Kidney (tissue), 14 donors: Measurements from ENCODE around the gene PCLO. TPM values are rescaled to one million over a fixed set of nuclear protein-coding genes. Genes with fewer than 3 reads are reported as not detected.
"Not testable (repeated sequence)": the region's sequence is repeated elsewhere in the genome, so short reads cannot be mapped to it uniquely, and the experiment has no call there.

Source experiments
- DNase-seq, 5 donors: peaks; one replicate each; pipeline ENCODE4 v3.0.0-alpha.2; 2013 to 2020
- FAIRE-seq: peaks from 2 replicates; lab custom pipeline; 2012; peaks lifted over from hg19 to GRCh38; lab: Jason Lieb, UNC
- H3K27ac ChIP-seq, 2 donors: one replicate each; pipeline ENCODE4 v1.7.0; 2013; ENCODE audit warnings: low read depth in 2 of 2, low read length in 2 of 2, inconsistent platforms in 1 of 2
- H3K27me3 ChIP-seq: one replicate; pipeline ENCODE4 v1.7.1; 2013; ENCODE audit warnings: low read length, inconsistent platforms; ENCODE audit not compliant: control insufficient read depth, insufficient read depth
- H3K36me3 ChIP-seq, 3 donors: one replicate each; pipeline versions ENCODE4 v1.7.0 to v1.7.1; 2013; ENCODE audit warnings: low read length in 3 of 3, control low read depth in 1 of 3, inconsistent platforms in 1 of 3; ENCODE audit not compliant: insufficient read depth in 3 of 3, control insufficient read depth in 2 of 3
- H3K4me1 ChIP-seq, 3 donors: one replicate each; pipeline versions ENCODE4 v1.7.0 to v1.7.1; 2013; ENCODE audit warnings: low read length in 3 of 3, inconsistent platforms in 1 of 3, low read depth in 1 of 3; ENCODE audit not compliant: control insufficient read depth in 2 of 3, insufficient read depth in 2 of 3
- H3K4me3 ChIP-seq, 3 donors: one replicate each; pipeline versions ENCODE4 v1.7.0 to v1.8.1; 2013; ENCODE audit warnings: low read length in 3 of 3, control low read depth in 1 of 3, inconsistent platforms in 1 of 3
- H3K9ac ChIP-seq, 3 donors: one replicate each; pipeline versions ENCODE4 v1.7.0 to v1.7.1; 2013; ENCODE audit warnings: low read length in 3 of 3, control low read depth in 1 of 3, inconsistent platforms in 1 of 3
- H3K9me3 ChIP-seq, 3 donors: one replicate each; pipeline versions ENCODE4 v1.7.0 to v1.7.1; 2013; ENCODE audit warnings: low read length in 3 of 3, control low read depth in 1 of 3, inconsistent platforms in 1 of 3; ENCODE audit not compliant: control insufficient read depth in 2 of 3, insufficient read depth in 1 of 3
- intact Hi-C: fragments of 100-400 bp; cut with DNase I; formaldehyde crosslinking; loops from one replicate; pipeline ENCODE4 v1.11.1; 2022
- polyA plus RNA-seq: library from polyadenylated mRNA; stranded (reverse); fragments of 350-450 nt; fragmentation: Illumina TruSeq; extraction: RNeasy Lipid Tissue Mini Kit (QIAGEN cat#74804); gene quantifications from one replicate; pipeline ENCODE4 v1.2.3, GENCODE V29; 2014; ENCODE audit warnings: low read depth, low replicate concordance; ENCODE audit not compliant: insufficient read depth
- total RNA-seq: library from RNA; stranded (reverse); fragmentation: NEBNext Ultra II Directional; extraction: Animal tissue kit (Norgen Biotek cat#: 25700); gene quantifications from one replicate; pipeline ENCODE4 v1.2.1, GENCODE V29; 2021
- TF ChIP-seq, protein P1 (sequence below): IDR thresholded peaks from 3 replicates; pipeline ENCODE4 v1.5.1; 2012; ENCODE audit warnings: mild to moderate bottlenecking, moderate library complexity, borderline replicate concordance; ENCODE audit not compliant: insufficient read depth; ENCODE audit errors: extremely low read depth
- donor health status: control.
- donor health status: control.
- donor health status: control.
- donor health status: control.
- donor health status: control.
- donor health status: DM: yes; HTN: yes; CAD: no.
- donor health status: Normal renal cell carcinoma (clear cell type).

PCLO gene
- total and polyA plus RNA-seq, 2 donors from 2014 or later = 4.0 to 12.0 TPM

DNA sequence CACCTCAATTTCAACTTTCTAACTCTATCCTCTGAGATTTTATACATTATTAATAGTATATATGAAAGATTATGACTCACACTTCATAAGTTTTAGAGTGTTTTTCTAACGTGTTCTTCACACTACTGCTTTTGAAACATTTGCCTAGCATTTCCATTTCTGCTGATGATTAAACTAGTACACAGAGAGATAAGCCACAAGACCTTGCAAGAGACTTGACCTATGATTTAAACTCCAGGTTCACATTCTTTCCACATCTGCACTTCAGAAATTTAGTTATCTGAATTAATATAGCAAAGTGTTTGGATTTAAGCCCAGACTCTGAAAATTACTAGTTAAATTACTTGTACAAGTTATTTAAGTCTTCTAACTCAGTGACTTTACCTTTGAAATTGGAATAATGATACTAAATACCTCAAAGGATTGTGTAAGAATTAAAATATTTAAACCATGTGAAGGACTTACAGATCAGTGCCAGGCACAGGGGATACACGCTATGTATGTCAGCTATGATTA, 66.6 kb downstream of the PCLO start:
- TF ChIP-seq, protein P1, sequence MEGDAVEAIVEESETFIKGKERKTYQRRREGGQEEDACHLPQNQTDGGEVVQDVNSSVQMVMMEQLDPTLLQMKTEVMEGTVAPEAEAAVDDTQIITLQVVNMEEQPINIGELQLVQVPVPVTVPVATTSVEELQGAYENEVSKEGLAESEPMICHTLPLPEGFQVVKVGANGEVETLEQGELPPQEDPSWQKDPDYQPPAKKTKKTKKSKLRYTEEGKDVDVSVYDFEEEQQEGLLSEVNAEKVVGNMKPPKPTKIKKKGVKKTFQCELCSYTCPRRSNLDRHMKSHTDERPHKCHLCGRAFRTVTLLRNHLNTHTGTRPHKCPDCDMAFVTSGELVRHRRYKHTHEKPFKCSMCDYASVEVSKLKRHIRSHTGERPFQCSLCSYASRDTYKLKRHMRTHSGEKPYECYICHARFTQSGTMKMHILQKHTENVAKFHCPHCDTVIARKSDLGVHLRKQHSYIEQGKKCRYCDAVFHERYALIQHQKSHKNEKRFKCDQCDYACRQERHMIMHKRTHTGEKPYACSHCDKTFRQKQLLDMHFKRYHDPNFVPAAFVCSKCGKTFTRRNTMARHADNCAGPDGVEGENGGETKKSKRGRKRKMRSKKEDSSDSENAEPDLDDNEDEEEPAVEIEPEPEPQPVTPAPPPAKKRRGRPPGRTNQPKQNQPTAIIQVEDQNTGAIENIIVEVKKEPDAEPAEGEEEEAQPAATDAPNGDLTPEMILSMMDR = no peak
- Histone ChIP-seq H3K27me3 (no peaks in the 10 kb centered on the region), H3K27ac (no peak overlapping the region), H3K36me3 (no peaks in the 10 kb centered on the region), H3K9me3 (no peaks in the 10 kb centered on the region), H3K4me3 (no peak overlapping the region), H3K4me1 (no peaks in the 10 kb centered on the region), H3K9ac (no peak overlapping the region)
- DNase-seq (no peak), FAIRE-seq (no peak)
- intact Hi-C loops = no loop called here

DNA sequence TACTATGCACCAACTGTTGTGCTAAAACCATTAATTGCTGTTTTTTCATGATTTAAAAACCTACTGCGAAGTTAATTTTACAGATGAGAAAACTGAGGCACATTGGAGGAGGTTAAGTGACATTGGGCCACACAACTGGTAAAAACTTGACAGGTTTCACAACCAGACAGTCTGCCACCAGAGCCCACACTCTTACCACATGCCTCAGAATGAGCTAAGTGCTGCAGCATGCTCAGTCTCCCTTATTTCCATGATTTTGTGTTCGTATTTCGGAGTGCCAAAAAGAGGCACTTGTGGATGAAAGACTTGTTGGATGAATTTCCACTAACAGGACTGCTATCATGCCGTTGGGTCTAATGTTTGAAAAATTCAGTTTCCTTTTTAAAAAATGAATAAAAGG, 77.4 kb downstream of the PCLO start:
- Histone ChIP-seq H3K4me1 (no peaks in the 10 kb centered on the region), H3K27me3 (no peaks in the 10 kb centered on the region), H3K27ac (no peak overlapping the region), H3K9me3 (no peaks in the 10 kb centered on the region), H3K36me3 (no peaks in the 10 kb centered on the region), H3K9ac (no peak overlapping the region), H3K4me3 (no peak overlapping the region)
- DNase-seq = no peak
- intact Hi-C loops = no loop called here
- TF ChIP-seq, protein P1 = no peak
- FAIRE-seq = no peak

DNA sequence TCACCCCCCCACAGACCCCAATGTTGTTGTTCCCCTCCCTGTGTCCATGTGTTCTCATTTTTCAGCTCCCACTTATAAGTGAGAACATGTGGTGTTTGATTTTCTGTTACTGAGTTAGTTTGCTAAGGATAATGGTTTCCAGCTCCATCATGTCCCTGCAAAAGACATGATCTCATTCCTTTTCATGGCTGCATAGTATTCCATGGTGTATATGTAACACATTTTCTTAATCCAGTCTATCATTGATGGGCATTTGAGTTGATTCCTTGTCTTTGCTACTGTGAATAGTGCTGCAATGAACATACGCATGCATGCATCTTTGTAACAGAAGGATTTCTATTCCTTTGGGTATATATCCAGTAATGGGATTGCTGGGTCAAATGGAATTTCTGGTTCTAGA, 82.8 kb downstream of the PCLO start:
- H3K9ac ChIP-seq, DNase-seq, H3K4me1 ChIP-seq, FAIRE-seq, H3K4me3 ChIP-seq, H3K27ac ChIP-seq, H3K27me3 ChIP-seq, H3K9me3 ChIP-seq, intact Hi-C loops, H3K36me3 ChIP-seq: not testable (repeated sequence)

DNA sequence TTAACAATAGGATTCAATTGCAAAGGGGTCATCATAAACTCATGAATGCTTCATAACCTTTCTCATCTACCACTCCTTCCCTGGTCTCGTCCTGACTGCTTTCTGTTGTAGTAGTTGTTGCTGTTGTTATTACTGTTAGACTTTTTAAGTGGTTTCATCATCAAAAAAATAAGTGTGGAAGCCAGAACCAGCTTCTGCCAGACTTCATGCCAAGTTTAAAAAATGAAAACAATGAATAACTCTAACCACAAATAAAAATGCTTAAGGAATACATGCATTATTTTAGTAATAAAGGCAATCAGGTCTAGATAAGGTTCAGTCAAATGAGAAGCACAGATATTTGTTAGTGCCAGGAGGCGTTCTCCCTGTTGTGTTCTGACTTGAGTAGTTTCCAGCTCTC, 85.4 kb downstream of the PCLO start:
- H3K9ac ChIP-seq = no peak overlapping the region
- intact Hi-C loops = no loop called here
- no peak overlapping the region for H3K27ac ChIP-seq
- FAIRE-seq (no peak), DNase-seq (no peak)
- H3K4me3 ChIP-seq = no peak overlapping the region
- no peaks in the 10 kb centered on the region for H3K9me3 ChIP-seq
- TF ChIP-seq, protein P1 = no peak
- no peaks in the 10 kb centered on the region for H3K4me1 ChIP-seq
- H3K27me3 ChIP-seq = no peaks in the 10 kb centered on the region
- H3K36me3 ChIP-seq = no peaks in the 10 kb centered on the region
